Neuronal stem cell (in vitro differentiated cells): Measurements from ENCODE around the gene CAPZB.

Source experiments
- DNase-seq: peaks from one replicate; pipeline ENCODE4 v3.0.0-alpha.2; 2013; ENCODE audit warnings: low spot score
- H2AFZ ChIP-seq: one replicate; pipeline ENCODE4 v1.6.1; 2013; ENCODE audit warnings: mild to moderate bottlenecking, low read length, inconsistent platforms
- H2AK5ac ChIP-seq: 2 replicates; pipeline ENCODE4 v1.6.1; 2013; ENCODE audit warnings: low read depth, mild to moderate bottlenecking, inconsistent platforms, low read length, moderate library complexity, mixed read lengths
- H2BK120ac ChIP-seq: 2 replicates; pipeline ENCODE4 v1.6.1; 2013; ENCODE audit warnings: low read depth, mild to moderate bottlenecking, inconsistent platforms, low read length, moderate library complexity, mixed read lengths
- H2BK12ac ChIP-seq: one replicate; pipeline ENCODE4 v1.6.1; 2013; ENCODE audit warnings: low read length, inconsistent platforms
- H2BK15ac ChIP-seq: 2 replicates; pipeline ENCODE4 v1.6.1; 2013; ENCODE audit warnings: mild to moderate bottlenecking, low read length, inconsistent platforms, mixed read lengths
- H2BK5ac ChIP-seq: one replicate; pipeline ENCODE4 v1.6.1; 2013; ENCODE audit warnings: inconsistent platforms, mild to moderate bottlenecking, low read length, moderate library complexity
- H3K14ac ChIP-seq: one replicate; pipeline ENCODE4 v1.6.1; 2013; ENCODE audit warnings: low read length, inconsistent platforms
- H3K18ac ChIP-seq: 2 replicates; pipeline ENCODE4 v1.6.1; 2013; ENCODE audit warnings: low read length, inconsistent platforms
- H3K23ac ChIP-seq: 2 replicates; pipeline ENCODE4 v1.6.1; 2013; ENCODE audit warnings: low read depth, mild to moderate bottlenecking, mixed read lengths, low read length, inconsistent platforms; ENCODE audit not compliant: poor library complexity
- H3K27ac ChIP-seq: replicated peaks from 3 replicates; pipeline ENCODE4 v1.5.1; 2013; ENCODE audit warnings: low read length, inconsistent platforms
- H3K27me3 ChIP-seq, 3 experiments: 2 replicates each; pipeline ENCODE4 v1.6.1; 2013; ENCODE audit warnings: low read length in 3 of 3, mild to moderate bottlenecking in 2 of 3, inconsistent platforms in 1 of 3, low read depth in 1 of 3, mixed read lengths in 1 of 3, moderate library complexity in 1 of 3; ENCODE audit not compliant: control insufficient read depth in 3 of 3, insufficient read depth in 3 of 3
- H3K36me3 ChIP-seq, 2 donors: replicated peaks in 1 of 2; 2 replicates each; pipeline ENCODE4 v1.6.1; 2013; ENCODE audit warnings: low read length in 2 of 2; ENCODE audit not compliant: control insufficient read depth in 2 of 2, insufficient read depth in 2 of 2
- H3K4ac ChIP-seq: 2 replicates; pipeline ENCODE4 v1.6.1; 2013; ENCODE audit warnings: inconsistent platforms, mild to moderate bottlenecking, low read length, moderate library complexity
- H3K4me1 ChIP-seq, 2 donors: 1 replicate in 1 of 2; 2 replicates in 1 of 2; pipeline ENCODE4 v1.6.1; 2013; ENCODE audit warnings: low read length in 2 of 2, low read depth in 1 of 2; ENCODE audit not compliant: control insufficient read depth in 2 of 2, insufficient read depth in 1 of 2
- H3K4me2 ChIP-seq: one replicate; pipeline ENCODE4 v1.6.1; 2013; ENCODE audit warnings: mild to moderate bottlenecking, low read length, inconsistent platforms; ENCODE audit not compliant: insufficient read depth, poor library complexity, severe bottlenecking
- H3K4me3 ChIP-seq, 2 donors: 2 replicates each; pipeline ENCODE4 v1.5.1; 2013; ENCODE audit warnings: low read length in 2 of 2, mild to moderate bottlenecking in 2 of 2, inconsistent platforms in 1 of 2, moderate library complexity in 1 of 2
- H3K79me1 ChIP-seq: one replicate; pipeline ENCODE4 v1.6.1; 2013; ENCODE audit warnings: low read depth, mild to moderate bottlenecking, inconsistent platforms, low read length, moderate library complexity
- H3K9ac ChIP-seq: one replicate; pipeline ENCODE4 v1.6.1; 2013; ENCODE audit warnings: mild to moderate bottlenecking, low read depth, low read length, inconsistent platforms; ENCODE audit not compliant: poor library complexity
- H3K9me3 ChIP-seq, 2 donors: replicated peaks in 1 of 2; 2 replicates each; pipeline versions ENCODE3 to v1.6.1; 2013; ENCODE audit warnings: low read length in 2 of 2, mild to moderate bottlenecking in 2 of 2, inconsistent platforms in 1 of 2, low read depth in 1 of 2, mixed read lengths in 1 of 2, moderate library complexity in 1 of 2; ENCODE audit not compliant: control insufficient read depth in 2 of 2, insufficient read depth in 1 of 2
- H4K8ac ChIP-seq: one replicate; pipeline ENCODE4 v1.6.1; 2013; ENCODE audit warnings: low read depth, mild to moderate bottlenecking, inconsistent platforms, low read length, moderate library complexity
- H4K91ac ChIP-seq: one replicate; pipeline ENCODE4 v1.6.1; 2013; ENCODE audit warnings: low read length, low read depth, mild to moderate bottlenecking, inconsistent platforms; ENCODE audit not compliant: poor library complexity
- WGBS, 2 donors: extraction: QIAGEN DNeasy Blood & Tissue Kit; methylation state at CpG; one replicate each; pipeline ENCODE4 v1.1.7; 2013; ENCODE audit warnings: missing lambda C conversion rate in 2 of 2, mixed read lengths in 1 of 2; ENCODE audit not compliant: insufficient read length in 2 of 2, insufficient replicate concordance in 1 of 2; ENCODE audit errors: extremely low coverage in 2 of 2; 5-methylcytosine and 5-hydroxymethylcytosine counted together

The CAPZB gene

GRCh38 chr1:19462781-19463503 lies 22.4 kb downstream of the CAPZB start:
- H3K4me1 ChIP-seq = peaks cover 7 to 34% of the 10 kb centered on the region in 2 donors
- no peak overlapping the region for H3K23ac ChIP-seq
- H2AK5ac ChIP-seq = no peak overlapping the region
- no peak overlapping the region for H4K91ac ChIP-seq
- no peak overlapping the region for H2BK12ac ChIP-seq
- H3K9me3 ChIP-seq = no peaks in the 10 kb centered on the region
- H3K4me2 ChIP-seq = no peak overlapping the region
- no peak overlapping the region for H2BK15ac ChIP-seq
- no peak overlapping the region for H3K18ac ChIP-seq
- H3K27me3 ChIP-seq = no peaks in the 10 kb centered on the region
- peaks cover 0 to 27% of the 10 kb centered on the region in 2 donors for H3K36me3 ChIP-seq
- no peak overlapping the region for H2AFZ ChIP-seq
- no peak overlapping the region for H3K14ac ChIP-seq
- DNase-seq = no peak
- peaks cover 5% of the 10 kb centered on the region for H3K79me1 ChIP-seq
- WGBS, 2 donors = no CpG with 5 or more reads among the region's 10 CpGs
- no peak overlapping the region for H3K9ac ChIP-seq
- no peak overlapping the region for H3K4me3 ChIP-seq
- H3K4ac ChIP-seq = no peak overlapping the region
- H3K27ac ChIP-seq = no peak overlapping the region
- H2BK5ac ChIP-seq = no peak overlapping the region
- no peak overlapping the region for H4K8ac ChIP-seq
- no peak overlapping the region for H2BK120ac ChIP-seq

GRCh38 chr1:19461220-19461554 lies 24.2 kb downstream of the CAPZB start:
- no peak overlapping the region for H4K8ac ChIP-seq
- H3K79me1 ChIP-seq = peaks cover 5% of the 10 kb centered on the region
- no peak overlapping the region for H2BK120ac ChIP-seq
- H2AFZ ChIP-seq = no peak overlapping the region
- H3K23ac ChIP-seq = no peak overlapping the region
- no peak overlapping the region for H3K9ac ChIP-seq
- no peak overlapping the region for H2BK15ac ChIP-seq
- peaks cover 13 to 34% of the 10 kb centered on the region in 2 donors for H3K4me1 ChIP-seq
- no peak overlapping the region for H3K4me2 ChIP-seq
- no peak overlapping the region for H2AK5ac ChIP-seq
- no peak overlapping the region for H3K14ac ChIP-seq
- H4K91ac ChIP-seq = peak overlapping the region; percentile 79
- peak overlapping the region; percentile 61 for H3K18ac ChIP-seq
- H3K36me3 ChIP-seq = peaks cover 0 to 22% of the 10 kb centered on the region in 2 donors
- H3K4ac ChIP-seq = no peak overlapping the region
- no peaks in the 10 kb centered on the region for H3K27me3 ChIP-seq
- H3K4me3 ChIP-seq = no peak overlapping the region
- peak overlapping the region; percentile 59 for H2BK12ac ChIP-seq
- no peaks in the 10 kb centered on the region for H3K9me3 ChIP-seq
- no peak for DNase-seq
- no peak overlapping the region for H2BK5ac ChIP-seq
- WGBS, 2 donors = no CpG with 5 or more reads among the region's 6 CpGs
- no peak overlapping the region for H3K27ac ChIP-seq

- no CpG with 5 or more reads among the region's 12 CpGs for WGBS, 2 donors
- Histone ChIP-seq H3K4me1 (peaks cover 13 to 33% of the 10 kb centered on the region in 2 donors), H2BK5ac (no peak overlapping the region)
Measured at GRCh38 chr1:19460535-19461219, 24.7 kb downstream of the CAPZB start.

GRCh38 chr1:19458815-19459417 lies 26.4 kb downstream of the CAPZB start:
- no peak overlapping the region for H3K23ac ChIP-seq

More at GRCh38 chr1:19460535-19461219, 24.7 kb downstream of the CAPZB start:
- H3K9ac ChIP-seq = no peak overlapping the region
- H3K4ac ChIP-seq = no peak overlapping the region
- no peaks in the 10 kb centered on the region for H3K9me3 ChIP-seq
- peaks cover 4% of the 10 kb centered on the region for H3K79me1 ChIP-seq
- peak overlapping the region; percentile 3 for H2AK5ac ChIP-seq
- H2BK120ac ChIP-seq = no peak overlapping the region
- no peak overlapping the region for H2AFZ ChIP-seq
- no peak overlapping the region for H4K8ac ChIP-seq
- H3K27ac ChIP-seq = no peak overlapping the region
- no peak for DNase-seq
- no peak overlapping the region for H4K91ac ChIP-seq
- H3K18ac ChIP-seq = peak overlapping the region; percentile 61
- H3K36me3 ChIP-seq = peaks cover 0 to 19% of the 10 kb centered on the region in 2 donors
- H3K14ac ChIP-seq = no peak overlapping the region
- H3K23ac ChIP-seq = no peak overlapping the region
- H2BK15ac ChIP-seq = no peak overlapping the region
- no peak overlapping the region for H3K4me2 ChIP-seq
- H3K27me3 ChIP-seq = no peaks in the 10 kb centered on the region
- H3K4me3 ChIP-seq = no peak overlapping the region
- H2BK12ac ChIP-seq = no peak overlapping the region

More at GRCh38 chr1:19458815-19459417, 26.4 kb downstream of the CAPZB start:
- peaks cover 20 to 48% of the 10 kb centered on the region in 2 donors for H3K4me1 ChIP-seq
- H2AK5ac ChIP-seq = peak overlapping the region; percentile 7
- no peak overlapping the region for H2BK15ac ChIP-seq
- no peak overlapping the region for H2BK120ac ChIP-seq
- H3K27me3 ChIP-seq = no peaks in the 10 kb centered on the region
- WGBS, 2 donors = no CpG with 5 or more reads among the region's 6 CpGs
- DNase-seq = no peak
- H2AFZ ChIP-seq = no peak overlapping the region
- H3K9me3 ChIP-seq = no peaks in the 10 kb centered on the region
- H4K8ac ChIP-seq = no peak overlapping the region
- no peak overlapping the region for H3K14ac ChIP-seq
- H3K4me2 ChIP-seq = no peak overlapping the region
- H4K91ac ChIP-seq = no peak overlapping the region
- H3K36me3 ChIP-seq = peaks cover 0 to 11% of the 10 kb centered on the region in 2 donors
- no peak overlapping the region for H3K4me3 ChIP-seq
- H3K9ac ChIP-seq = no peak overlapping the region
- H3K79me1 ChIP-seq = peaks cover 5% of the 10 kb centered on the region
- no peak overlapping the region for H3K4ac ChIP-seq
- H2BK5ac ChIP-seq = no peak overlapping the region
- no peak overlapping the region for H3K27ac ChIP-seq
- H3K18ac ChIP-seq = peak overlapping the region; percentile 12
- H2BK12ac ChIP-seq = no peak overlapping the region
